Neural cell (in vitro differentiated cells): ENCODE data around the gene PBX4.

Source experiments
- CTCF ChIP-seq: fragments of 450-650 bp; IDR thresholded peaks from 2 replicates; pipeline ENCODE4 v1.5.1; 2014; ENCODE audit warnings: antibody characterized with exemption, mild to moderate bottlenecking, moderate library complexity; ENCODE audit not compliant: poor library complexity, severe bottlenecking
- EZH2 ChIP-seq: fragments of 200-600, 300-800 bp; shearing (Covaris generic), sonication (generic); IDR thresholded peaks from 2 replicates; pipeline ENCODE4 v1.6.1; 2014; ENCODE audit warnings: antibody characterized with exemption, low read length, borderline replicate concordance, mild to moderate bottlenecking; ENCODE audit not compliant: insufficient read depth, poor library complexity, severe bottlenecking
- POLR2AphosphoS5 ChIP-seq: IDR thresholded peaks from 2 replicates; pipeline ENCODE4 v1.6.1; 2012

DNA sequence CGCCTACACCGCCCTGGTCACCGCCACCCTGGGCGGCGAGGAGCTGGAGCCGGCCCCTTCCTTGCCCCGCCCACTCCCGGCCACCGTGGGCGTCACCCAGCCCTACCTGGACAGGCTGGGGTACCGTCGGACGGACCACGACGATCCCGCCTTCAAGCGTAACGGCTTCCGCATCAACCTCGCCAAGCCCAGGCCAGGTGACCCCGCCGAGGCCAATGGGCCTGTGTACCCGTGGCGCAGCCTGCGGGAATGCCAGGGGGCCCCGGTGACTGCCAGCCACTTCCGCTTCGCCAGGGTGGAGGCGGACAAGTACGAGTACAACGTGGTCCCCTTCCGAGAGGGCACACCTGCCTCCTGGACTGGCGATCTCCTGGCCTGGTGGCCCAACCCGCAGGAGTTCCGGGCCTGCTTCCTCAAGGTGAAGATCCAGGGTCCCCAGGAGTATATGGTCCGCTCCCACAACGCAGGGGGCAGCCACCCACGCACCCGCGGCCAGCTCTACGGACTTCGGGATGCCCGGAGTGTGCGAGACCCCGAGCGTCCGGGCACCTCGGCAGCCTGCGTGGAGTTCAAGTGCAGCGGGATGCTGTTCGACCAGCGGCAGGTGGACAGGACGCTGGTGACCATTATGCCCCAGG, 73.4 kb downstream of the PBX4 start:
- TF ChIP-seq POLR2AphosphoS5 (no peak), CTCF (no peak), EZH2 (no peak)
